GM23338 (cell line): ENCODE measurements around the gene INTS6. TPM values are rescaled to one million over a fixed set of nuclear protein-coding genes. Genes with fewer than 3 reads are reported as not detected.

Source experiments
- ATAC-seq: fragments of 200-7000 bp; cut with Tn5 transposase; 3 replicates; pipeline ENCODE4 v1.9.1; 2020
- DNase-seq: peaks from one replicate; pipeline ENCODE4 v3.0.0-alpha.2; 2015; ENCODE audit warnings: low spot score
- H2AFZ ChIP-seq: fragments of 200-600 bp; sonication (generic); 2 replicates; pipeline ENCODE4 v1.8.0; 2016; ENCODE audit warnings: antibody characterized with exemption, mild to moderate bottlenecking, moderate library complexity
- H3F3A ChIP-seq: fragments of 200-600 bp; sonication (generic); replicated peaks from 2 replicates; pipeline ENCODE4 v1.8.0; 2017; ENCODE audit warnings: antibody characterized with exemption, mixed run types, low read depth
- H3K27ac ChIP-seq: fragments of 200-600 bp; sonication (generic); 2 replicates; pipeline ENCODE4 v1.6.1; 2016; ENCODE audit warnings: low read depth
- H3K27me3 ChIP-seq: fragments of 200-600 bp; sonication (generic); 2 replicates; pipeline ENCODE4 v1.8.0; 2016; ENCODE audit warnings: mild to moderate bottlenecking, mixed run types, moderate library complexity; ENCODE audit not compliant: insufficient read depth
- H3K36me3 ChIP-seq: fragments of 200-600 bp; sonication (generic); 2 replicates; pipeline ENCODE4 v1.8.0; 2016; ENCODE audit warnings: mild to moderate bottlenecking; ENCODE audit not compliant: insufficient read depth
- H3K4me1 ChIP-seq: fragments of 200-600 bp; sonication (generic); 2 replicates; pipeline ENCODE4 v1.8.0; 2016; ENCODE audit warnings: mild to moderate bottlenecking, moderate library complexity; ENCODE audit not compliant: insufficient read depth
- H3K4me2 ChIP-seq: fragments of 200-600 bp; sonication (generic); 2 replicates; pipeline ENCODE4 v1.7.1; 2017; ENCODE audit warnings: mixed run types
- H3K4me3 ChIP-seq: fragments of 200-600 bp; sonication (generic); 2 replicates; pipeline ENCODE4 v1.6.1; 2016; ENCODE audit warnings: mixed run types
- H3K79me2 ChIP-seq: fragments of 200-600 bp; sonication (generic); replicated peaks from 2 replicates; pipeline ENCODE4 v1.8.0; 2017; ENCODE audit warnings: mild to moderate bottlenecking; ENCODE audit not compliant: insufficient read depth
- H3K9me2 ChIP-seq: fragments of 200-600 bp; sonication (generic); 2 replicates; pipeline ENCODE4 v1.8.0; 2017; ENCODE audit not compliant: insufficient read depth
- H4K20me1 ChIP-seq: fragments of 200-600 bp; sonication (generic); replicated peaks from 2 replicates; pipeline ENCODE4 v1.8.0; 2017; ENCODE audit warnings: mild to moderate bottlenecking; ENCODE audit not compliant: insufficient read depth
- H3K27ac Mint-ChIP-seq: 2 replicates; pipeline ENCODE4 v1.8.0; 2020; ENCODE audit warnings: inconsistent platforms, mild to moderate bottlenecking, moderate library complexity, mixed read lengths
- H3K27me3 Mint-ChIP-seq: 3 replicates; pipeline ENCODE4 v1.8.0; 2022; ENCODE audit warnings: low read depth, mild to moderate bottlenecking, moderate library complexity, mixed read lengths, inconsistent platforms; ENCODE audit not compliant: insufficient read depth, poor library complexity
- H3K36me3 Mint-ChIP-seq: 3 replicates; pipeline ENCODE4 v1.8.0; 2021; ENCODE audit warnings: low read depth, mild to moderate bottlenecking, inconsistent platforms, moderate library complexity, mixed read lengths
- H3K4me1 Mint-ChIP-seq: 3 replicates; pipeline ENCODE4 v1.8.0; 2020; ENCODE audit warnings: mild to moderate bottlenecking, inconsistent platforms, mixed read lengths
- H3K4me3 Mint-ChIP-seq: 3 replicates; pipeline ENCODE4 v1.8.0; 2021; ENCODE audit warnings: moderate library complexity, mild to moderate bottlenecking, inconsistent platforms, mixed read lengths
- H3K9me3 Mint-ChIP-seq: 3 replicates; pipeline ENCODE4 v1.8.0; 2020; ENCODE audit warnings: moderate library complexity, mild to moderate bottlenecking, inconsistent platforms, mixed read lengths
- CTCF ChIP-seq, 2 experiments: fragments of 200-600 bp in 1 of 2; sonication (generic) in 1 of 2; conservative IDR thresholded peaks; 2 replicates each; pipeline versions ENCODE4 v1.5.1 to v1.6.1; 2016 to 2017; ENCODE audit warnings: antibody characterized with exemption in 2 of 2, low read depth in 2 of 2, mild to moderate bottlenecking in 2 of 2, moderate library complexity in 1 of 2
- ETS1 ChIP-seq: IDR thresholded peaks from 2 replicates; pipeline ENCODE4 v1.6.1; 2016; ENCODE audit warnings: antibody characterized with exemption
- EZH2 ChIP-seq: fragments of 200-600 bp; sonication (generic); IDR thresholded peaks from one replicate; pipeline ENCODE4 v1.8.0; 2017; ENCODE audit warnings: antibody characterized with exemption, mild to moderate bottlenecking, low read depth; ENCODE audit not compliant: unreplicated experiment
- EZH2phosphoT487 ChIP-seq: fragments of 200-600 bp; sonication (generic); IDR thresholded peaks from one replicate; pipeline ENCODE4 v1.8.1; 2018; ENCODE audit warnings: antibody characterized with exemption; ENCODE audit not compliant: unreplicated experiment
- JUNB ChIP-seq: IDR thresholded peaks from one replicate; pipeline ENCODE4 v1.6.1; 2016; ENCODE audit warnings: antibody characterized with exemption; ENCODE audit not compliant: unreplicated experiment
- NANOG ChIP-seq: IDR thresholded peaks from 2 replicates; pipeline ENCODE4 v1.6.1; 2016; ENCODE audit warnings: antibody characterized with exemption, borderline replicate concordance
- REST ChIP-seq: IDR thresholded peaks from one replicate; pipeline ENCODE4 v1.6.1; 2018; ENCODE audit warnings: antibody characterized with exemption; ENCODE audit not compliant: unreplicated experiment
- STAT1 ChIP-seq: IDR thresholded peaks from one replicate; pipeline ENCODE4 v1.6.1; 2016; ENCODE audit warnings: antibody characterized with exemption; ENCODE audit not compliant: unreplicated experiment
- ZNF114 ChIP-seq: fragments of 250-450 bp; sonication (Bioruptor Pico); IDR thresholded peaks from 2 replicates; pipeline ENCODE4 v1.5.0; 2020; ENCODE audit warnings: mild to moderate bottlenecking, moderate library complexity
- polyA plus RNA-seq: library from polyadenylated mRNA; unstranded; fragments of >200 nt; fragmentation: Nextera tagmentation; extraction: Ambion mirVana; gene quantifications from 2 replicates; pipeline ENCODE4 v1.2.1, GENCODE V29; 2016
- total RNA-seq: library from RNA; depleted of rRNA; stranded (reverse); fragments of >200 nt; shearing (Covaris generic); gene quantifications from 2 replicates; pipeline ENCODE4 v1.2.3, GENCODE V29; 2014

Gene INTS6
- total and polyA plus RNA-seq, 2 experiments from 2014 or later = 24.8 to 38.6 TPM

GRCh38 chr13:51469790-51470189 is 17.0 kb upstream of the INTS6 start:
- H3K4me2 ChIP-seq = no peak overlapping the region
- Mint-ChIP-seq H3K9me3 (no peaks in the 10 kb centered on the region), H3K36me3 (no peaks in the 10 kb centered on the region), H3K27ac (no peak overlapping the region), H3K4me1 (no peaks in the 10 kb centered on the region), H3K4me3 (no peak overlapping the region), H3K27me3 (peaks cover 2% of the 10 kb centered on the region)
- H3F3A ChIP-seq = no peaks in the 10 kb centered on the region
- no peaks in the 10 kb centered on the region for H3K79me2 ChIP-seq
- TF ChIP-seq EZH2phosphoT487 = no peak
- TF ChIP-seq REST = no peak
- TF ChIP-seq EZH2 = no peak
- no peak for TF ChIP-seq ETS1
- no peak for TF ChIP-seq JUNB
- no peak for TF ChIP-seq ZNF114
- H2AFZ ChIP-seq = no peak overlapping the region
- H3K9me2 ChIP-seq = no peaks in the 10 kb centered on the region
- no peak overlapping the region for H3K4me3 ChIP-seq
- no peak overlapping the region for H3K27ac ChIP-seq
- no peaks in the 10 kb centered on the region; the same call in 1 of the 2 replicates for H3K4me1 ChIP-seq
- H3K36me3 ChIP-seq = no peaks in the 10 kb centered on the region
- DNase-seq (no peak), ATAC-seq (no peak)
- no peaks in the 10 kb centered on the region for H3K27me3 ChIP-seq
- H4K20me1 ChIP-seq = no peaks in the 10 kb centered on the region

- no peaks in the 10 kb centered on the region for H3K36me3 Mint-ChIP-seq
- Histone ChIP-seq H3K79me2 (no peaks in the 10 kb centered on the region), H3F3A (no peaks in the 10 kb centered on the region), H3K4me3 (no peak overlapping the region), H3K9me2 (no peaks in the 10 kb centered on the region), H3K36me3 (no peaks in the 10 kb centered on the region), H3K4me1 (no peaks in the 10 kb centered on the region; the same call in 1 of the 2 replicates), H3K27me3 (no peaks in the 10 kb centered on the region), H2AFZ (no peak overlapping the region), H3K4me2 (no peak overlapping the region), H3K27ac (no peak overlapping the region), H4K20me1 (no peaks in the 10 kb centered on the region)
- no peak overlapping the region for H3K4me3 Mint-ChIP-seq
- ATAC-seq (no peak), DNase-seq (no peak)
- peaks cover 2% of the 10 kb centered on the region for H3K27me3 Mint-ChIP-seq
- no peaks in the 10 kb centered on the region for H3K4me1 Mint-ChIP-seq
- H3K27ac Mint-ChIP-seq = no peak overlapping the region
- no peaks in the 10 kb centered on the region for H3K9me3 Mint-ChIP-seq
- TF ChIP-seq STAT1 (no peak), NANOG (no peak), CTCF (conservative IDR thresholded peaks at IDR 0.05; ENCODE audit: low read depth in 2 of 2) (no peak), ETS1 (no peak)
Measured at GRCh38 chr13:51467730-51468129, 14.9 kb upstream of the INTS6 start.
